Fibroblast of peridontal ligament (primary cell): ENCODE results near the gene CDC37.

Experiments
- DNase-seq: peaks from one replicate; pipeline ENCODE4 v3.0.0-alpha.2; 2010; ENCODE audit errors: extremely low read depth

Gene CDC37

GRCh38 chr19:10353793-10354391 lies 49.5 kb downstream of the CDC37 start:
- no peak for DNase-seq

GRCh38 chr19:10352764-10353671 lies 50.3 kb downstream of the CDC37 start:
- no peak for DNase-seq

- DNase-seq = no peak
Observed at GRCh38 chr19:10346509-10346908, 56.8 kb downstream of the CDC37 start.

- DNase-seq = no peak
Observed at GRCh38 chr19:10344780-10345179, 58.6 kb downstream of the CDC37 start.

- DNase-seq = no peak
Observed at GRCh38 chr19:10343495-10343894, 59.8 kb downstream of the CDC37 start.
